Lung (tissue), 12 donors: ENCODE data around the gene TMEM156. TPM values are rescaled to one million over a fixed set of nuclear protein-coding genes. Genes with fewer than 3 reads are reported as not detected.
A peak's percentile ranks its signal among the peaks of the same experiment; 100 is the strongest.

Experiments
- ATAC-seq: fragments of 200-7000 bp; cut with Tn5 transposase; one replicate; pipeline ENCODE4 v1.9.1; 2020; ENCODE audit warnings: moderate number of reproducible peaks; ENCODE audit not compliant: insufficient read depth, low FRiP score
- DNase-seq, 3 donors: peaks; one replicate each; pipeline ENCODE4 v3.0.0-alpha.2; 2013 to 2017
- H3K27ac ChIP-seq, 2 donors: one replicate each; pipeline ENCODE4 v1.5.1; 2013; ENCODE audit warnings: mild to moderate bottlenecking in 2 of 2, moderate library complexity in 2 of 2, control low read depth in 1 of 2, inconsistent platforms in 1 of 2, low read depth in 1 of 2, low read length in 1 of 2
- H3K27me3 ChIP-seq, 3 donors: one replicate each; pipeline ENCODE4 v1.5.1; 2013; ENCODE audit warnings: low read length in 2 of 3; ENCODE audit not compliant: control insufficient read depth in 3 of 3, insufficient read depth in 3 of 3
- H3K36me3 ChIP-seq, 4 donors: one replicate each; pipeline ENCODE4 v1.5.1; 2013; ENCODE audit warnings: low read length in 4 of 4, mild to moderate bottlenecking in 1 of 4, moderate library complexity in 1 of 4; ENCODE audit not compliant: control insufficient read depth in 4 of 4, insufficient read depth in 4 of 4
- H3K4me1 ChIP-seq, 5 donors: one replicate each; pipeline ENCODE4 v1.5.1; 2013; ENCODE audit warnings: low read length in 5 of 5, mild to moderate bottlenecking in 2 of 5, moderate library complexity in 1 of 5; ENCODE audit not compliant: control insufficient read depth in 5 of 5, insufficient read depth in 5 of 5
- H3K4me3 ChIP-seq: one replicate; pipeline ENCODE4 v1.5.1; 2013; ENCODE audit warnings: mild to moderate bottlenecking, control low read depth, moderate library complexity
- H3K9ac ChIP-seq, 2 donors: one replicate each; pipeline ENCODE4 v1.5.1; 2013; ENCODE audit warnings: low read length in 2 of 2, control low read depth in 1 of 2; ENCODE audit not compliant: insufficient read depth in 1 of 2
- H3K9me3 ChIP-seq, 4 donors: one replicate each; pipeline ENCODE4 v1.5.1; 2013; ENCODE audit warnings: low read length in 3 of 4, mild to moderate bottlenecking in 1 of 4, moderate library complexity in 1 of 4; ENCODE audit not compliant: control insufficient read depth in 4 of 4, insufficient read depth in 3 of 4
- CTCF ChIP-seq: IDR thresholded peaks from 2 replicates; pipeline ENCODE4 v1.5.1; 2012; ENCODE audit warnings: mild to moderate bottlenecking; ENCODE audit errors: control extremely low read depth, extremely low read depth
- WGBS, 2 donors: extraction: QIAGEN DNeasy Blood & Tissue Kit; methylation state at CpG; one replicate each; pipeline ENCODE4 v1.1.7; 2013; 5-methylcytosine and 5-hydroxymethylcytosine counted together
- polyA plus RNA-seq, 2 donors: library from polyadenylated mRNA; stranded (reverse); fragments of 200-250 nt; gene quantifications; one replicate each; pipeline ENCODE4 v1.2.1, GENCODE V29; 2013
- total RNA-seq, 2 donors: library from RNA; depleted of rRNA in 1 of 2; stranded (reverse); fragments of >200 nt in 1 of 2; gene quantifications; one replicate each; pipeline ENCODE4 v1.2.1, GENCODE V29; 2014 to 2021
- donor health status: control.
- donor health status: control.
- donor health status: Bipolar disorder and iron deficiency.
- donor health status: healthy.
- donor health status: DM: yes; HTN: yes; CAD: no.

The TMEM156 gene
- total and polyA plus RNA-seq, 4 donors = 0.95 to 3.5 (median 1.2) TPM

- no peak for ATAC-seq
- WGBS, 2 donors = 90 to 93% methylated on average over 4 of the region's 4 CpGs
Measured at GRCh38 chr4:39062770-39063097, 30.5 kb upstream of the TMEM156 start.

DNA sequence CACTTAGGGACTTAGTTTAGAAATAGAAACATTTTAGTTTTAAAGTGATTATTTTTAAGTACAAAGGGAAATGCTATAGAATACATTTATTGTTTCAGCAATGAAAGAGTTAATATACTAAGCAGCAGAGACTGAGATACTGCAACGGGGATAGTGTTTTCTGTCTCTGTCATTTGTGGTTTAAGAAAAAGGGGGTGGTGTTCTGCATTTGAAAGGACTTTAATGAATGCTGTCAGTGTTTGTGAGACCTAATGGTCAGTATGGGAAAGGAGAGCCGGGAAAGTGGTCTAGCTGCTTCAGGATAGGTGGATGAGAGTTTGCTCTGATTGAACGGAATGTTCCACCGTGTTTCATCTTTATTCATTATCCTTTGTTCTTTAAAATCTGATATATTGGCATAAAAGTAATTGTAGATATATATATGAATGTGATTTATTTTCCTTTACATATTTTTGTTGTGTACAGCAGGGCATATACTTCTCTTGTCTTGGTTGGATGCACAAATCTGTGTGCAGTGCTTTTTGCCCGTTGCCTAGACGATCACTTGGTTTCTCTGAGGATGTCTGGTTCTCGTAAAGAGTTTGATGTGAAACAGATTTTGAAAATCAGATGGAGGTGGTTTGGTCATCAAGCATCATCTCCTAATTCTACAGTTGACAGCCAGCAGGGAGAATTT lies 30.0 kb upstream of the TMEM156 start, which contains the start of gene KLHL5:
Gene KLHL5, plus strand, starts transcription at position 139 of the 676 bp plus-strand sequence. Its CDS starts 421 bp downstream, at position 560.
- Histone ChIP-seq H3K27ac (no peak within 1 kb of the TSS), H3K4me1 (peaks cover 0 to 4% (median 0%) of the 10 kb centered on the region in 5 donors), H3K9me3 (no peaks in the 10 kb centered on the region), H3K4me3 (no peak within 1 kb of the TSS), H3K36me3 (no peaks in the 10 kb centered on the region), H3K27me3 (no peaks in the 10 kb centered on the region), H3K9ac (no peak within 1 kb of the TSS)
- WGBS, 2 donors = 63 to 69% methylated on average over 7 of the region's 7 CpGs
- ATAC-seq (no peak), DNase-seq (peak in 1 of 3 donors; percentile 31)
- no peak for TF ChIP-seq CTCF

More at GRCh38 chr4:39062770-39063097, 30.5 kb upstream of the TMEM156 start:
- Histone ChIP-seq H3K27ac (no peak overlapping the region), H3K9me3 (no peaks in the 10 kb centered on the region), H3K36me3 (no peaks in the 10 kb centered on the region), H3K27me3 (no peaks in the 10 kb centered on the region), H3K4me1 (peaks cover 0 to 4% (median 0%) of the 10 kb centered on the region in 5 donors), H3K9ac (no peak overlapping the region), H3K4me3 (no peak overlapping the region)
- DNase-seq = no peak
- no peak for TF ChIP-seq CTCF

- DNase-seq (no peak), ATAC-seq (no peak)
- Histone ChIP-seq H3K36me3 (no peaks in the 10 kb centered on the region), H3K4me1 (peaks cover 0 to 4% (median 0%) of the 10 kb centered on the region in 5 donors), H3K9me3 (no peaks in the 10 kb centered on the region), H3K9ac (no peak overlapping the region), H3K27me3 (no peaks in the 10 kb centered on the region), H3K4me3 (no peak overlapping the region), H3K27ac (no peak overlapping the region)
- 91 to 96% methylated on average over 1 of the region's 1 CpG for WGBS, 2 donors
- TF ChIP-seq CTCF = no peak
Measured at GRCh38 chr4:39061457-39061856, 29.2 kb upstream of the TMEM156 start.
